Measurements from ENCODE around the gene CPNE5. TPM values are rescaled to one million over a fixed set of nuclear protein-coding genes. Genes with fewer than 3 reads are reported as not detected.

CPNE5 gene
- total RNA-seq, 1 donor from 2014 or later: 6.6 TPM

DNA sequence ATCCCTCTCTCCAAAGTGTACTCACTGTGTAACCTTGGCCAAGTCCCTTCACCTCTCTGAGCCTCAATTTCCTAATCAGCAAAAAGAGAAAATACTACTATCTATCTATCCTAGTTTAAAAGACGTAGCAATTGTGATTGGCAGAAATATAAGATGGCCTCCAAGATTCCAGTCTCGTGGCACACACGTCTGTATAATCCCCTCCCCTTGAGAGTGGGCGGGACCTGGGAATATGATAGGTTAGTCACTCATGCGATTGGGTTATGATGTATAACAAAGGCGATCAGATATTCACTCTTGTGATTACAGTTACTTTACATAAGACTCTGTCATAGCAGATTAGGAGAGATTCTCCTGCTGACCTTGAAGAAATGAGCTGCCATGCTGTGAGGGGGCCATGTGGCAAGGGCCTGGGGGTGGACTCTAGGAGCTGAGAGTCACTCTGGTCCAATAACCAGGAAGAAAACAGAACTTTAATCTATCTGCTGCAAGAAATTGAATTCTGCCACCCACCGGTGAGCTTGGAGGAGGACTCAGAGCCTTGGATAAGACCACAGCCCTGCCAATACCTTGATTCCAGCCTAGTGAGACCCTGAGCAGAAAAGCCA is 6.0 kb downstream of the CPNE5 start:
- no peaks in the 10 kb centered on the region for H3K9me3 ChIP-seq
- H3K4me1 ChIP-seq: peaks cover 18% of the 10 kb centered on the region
- no peak overlapping the region for H3K4me3 ChIP-seq
- no peaks in the 10 kb centered on the region for H3K27me3 ChIP-seq
- H3K27ac ChIP-seq: no peak overlapping the region
- no peaks in the 10 kb centered on the region for H3K36me3 ChIP-seq
- intact Hi-C loops (cut with DNase I): no loop called here
- TF ChIP-seq, protein P1, sequence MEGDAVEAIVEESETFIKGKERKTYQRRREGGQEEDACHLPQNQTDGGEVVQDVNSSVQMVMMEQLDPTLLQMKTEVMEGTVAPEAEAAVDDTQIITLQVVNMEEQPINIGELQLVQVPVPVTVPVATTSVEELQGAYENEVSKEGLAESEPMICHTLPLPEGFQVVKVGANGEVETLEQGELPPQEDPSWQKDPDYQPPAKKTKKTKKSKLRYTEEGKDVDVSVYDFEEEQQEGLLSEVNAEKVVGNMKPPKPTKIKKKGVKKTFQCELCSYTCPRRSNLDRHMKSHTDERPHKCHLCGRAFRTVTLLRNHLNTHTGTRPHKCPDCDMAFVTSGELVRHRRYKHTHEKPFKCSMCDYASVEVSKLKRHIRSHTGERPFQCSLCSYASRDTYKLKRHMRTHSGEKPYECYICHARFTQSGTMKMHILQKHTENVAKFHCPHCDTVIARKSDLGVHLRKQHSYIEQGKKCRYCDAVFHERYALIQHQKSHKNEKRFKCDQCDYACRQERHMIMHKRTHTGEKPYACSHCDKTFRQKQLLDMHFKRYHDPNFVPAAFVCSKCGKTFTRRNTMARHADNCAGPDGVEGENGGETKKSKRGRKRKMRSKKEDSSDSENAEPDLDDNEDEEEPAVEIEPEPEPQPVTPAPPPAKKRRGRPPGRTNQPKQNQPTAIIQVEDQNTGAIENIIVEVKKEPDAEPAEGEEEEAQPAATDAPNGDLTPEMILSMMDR (IDR thresholded peaks at IDR 0.05): no peak
- no peak for TF ChIP-seq POLR2AphosphoS5 (IDR thresholded peaks at IDR 0.05; ENCODE audit: insufficient read depth in 1 of 2, low read depth in 1 of 2)
- no peak for TF ChIP-seq POLR2A (IDR thresholded peaks at IDR 0.05)
- DNase-seq (ENCODE audit: extremely low spot score in 2 of 2): no peak

DNA sequence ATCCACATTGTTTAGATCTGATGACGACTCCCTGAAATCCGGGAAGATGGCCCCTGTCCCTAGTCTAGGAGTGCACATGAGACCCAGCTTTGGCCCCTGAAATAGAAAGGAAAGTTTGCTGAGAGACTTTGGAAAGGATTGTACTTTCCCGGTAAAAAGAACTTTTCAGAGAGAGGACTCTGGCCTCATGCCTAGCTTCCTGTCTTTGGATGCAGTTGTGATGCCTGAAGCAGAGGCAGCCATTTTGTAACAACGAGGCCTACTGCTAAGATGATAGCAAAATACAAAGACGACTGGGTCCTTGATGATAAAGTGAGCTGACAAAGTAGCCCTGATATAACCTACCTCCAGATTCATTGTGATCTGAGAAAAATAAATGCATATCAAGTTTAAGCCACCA is 6.9 kb downstream of the CPNE5 start:
- Histone ChIP-seq H3K4me3 (no peak overlapping the region), H3K9me3 (no peaks in the 10 kb centered on the region), H3K27ac (no peak overlapping the region), H3K4me1 (peaks cover 24% of the 10 kb centered on the region), H3K27me3 (no peaks in the 10 kb centered on the region), H3K36me3 (no peaks in the 10 kb centered on the region)
- intact Hi-C loops (cut with DNase I): no loop called here
- DNase-seq (ENCODE audit: extremely low spot score in 2 of 2): no peak
- no peak for TF ChIP-seq POLR2A (IDR thresholded peaks at IDR 0.05)
- no peak for TF ChIP-seq POLR2AphosphoS5 (IDR thresholded peaks at IDR 0.05; ENCODE audit: insufficient read depth in 1 of 2, low read depth in 1 of 2)
- TF ChIP-seq, protein P1 (IDR thresholded peaks at IDR 0.05): no peak

DNA sequence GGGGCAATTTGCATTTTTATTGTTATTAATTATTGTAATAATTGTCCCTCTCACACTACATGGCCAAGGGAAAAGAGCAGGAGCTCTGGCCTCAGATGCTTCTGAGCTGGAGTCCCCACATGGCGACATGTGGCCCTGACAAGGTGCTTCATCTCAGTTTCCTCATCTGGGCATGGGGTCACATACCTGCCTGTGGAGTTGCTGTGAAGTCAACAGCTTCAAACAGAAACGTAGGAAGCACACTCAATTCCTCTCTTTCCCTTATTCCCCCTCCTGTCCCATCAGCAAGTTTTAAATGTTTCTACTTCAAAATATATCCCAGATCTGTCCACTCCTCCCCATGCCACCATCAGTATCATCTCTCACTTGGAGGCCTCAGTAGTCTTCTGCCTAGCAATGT is 8.7 kb downstream of the CPNE5 start:
- H3K4me1 ChIP-seq: peaks cover 41% of the 10 kb centered on the region
- no peak for DNase-seq (ENCODE audit: extremely low spot score in 2 of 2)
- H3K36me3 ChIP-seq: no peaks in the 10 kb centered on the region
- intact Hi-C loops (cut with DNase I): no loop called here
- H3K27ac ChIP-seq: peak overlapping the region; percentile 36
- H3K27me3 ChIP-seq: no peaks in the 10 kb centered on the region
- H3K9me3 ChIP-seq: no peaks in the 10 kb centered on the region
- TF ChIP-seq, protein P1 (IDR thresholded peaks at IDR 0.05): no peak
- TF ChIP-seq POLR2AphosphoS5 (IDR thresholded peaks at IDR 0.05; ENCODE audit: insufficient read depth in 1 of 2, low read depth in 1 of 2) (no peak), POLR2A (IDR thresholded peaks at IDR 0.05) (no peak)
- peak overlapping the region in 1 of 2 donors; percentile 1 for H3K4me3 ChIP-seq

DNA sequence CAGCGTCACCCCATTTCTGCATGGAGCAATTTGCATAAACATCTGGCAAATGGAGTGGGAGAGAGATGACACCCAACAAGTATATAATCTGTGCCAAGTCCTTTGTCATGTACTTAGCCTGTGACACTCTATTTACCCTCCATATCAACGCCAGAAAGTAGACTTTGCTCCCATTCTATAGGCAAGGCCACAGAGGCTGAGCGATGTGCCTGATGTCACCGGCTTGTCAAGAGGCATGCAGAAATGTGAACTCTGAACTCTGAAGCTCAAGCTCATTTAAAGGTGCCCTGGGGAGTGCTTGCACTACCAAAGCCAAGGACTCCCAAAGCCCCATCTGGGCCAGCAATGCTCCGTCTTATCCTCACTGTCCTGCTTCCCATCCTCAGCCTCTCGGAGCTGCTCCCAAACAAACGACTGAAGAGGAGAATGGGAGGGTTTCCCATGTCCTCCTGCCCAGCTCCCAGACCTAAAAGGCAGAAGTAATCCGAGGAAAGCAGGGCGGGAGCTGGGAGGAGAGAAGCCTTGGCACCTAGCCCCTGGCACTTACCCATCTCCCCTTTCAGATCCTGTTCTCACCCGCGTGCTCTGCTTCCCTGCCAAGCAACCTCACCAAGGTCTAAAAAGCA is 9.2 kb downstream of the CPNE5 start:
- peak in 1 of 2 donors; percentile 51 for TF ChIP-seq POLR2AphosphoS5 (IDR thresholded peaks at IDR 0.05; ENCODE audit: insufficient read depth in 1 of 2, low read depth in 1 of 2)
- TF ChIP-seq, protein P1 (IDR thresholded peaks at IDR 0.05): no peak

More for the DNA sequence above, 9.2 kb downstream of the CPNE5 start:
- intact Hi-C loops (cut with DNase I): no loop called here
- no peaks in the 10 kb centered on the region for H3K9me3 ChIP-seq
- no peaks in the 10 kb centered on the region for H3K27me3 ChIP-seq
- H3K36me3 ChIP-seq: no peaks in the 10 kb centered on the region
- DNase-seq (ENCODE audit: extremely low spot score in 2 of 2): no peak
- peaks cover 41% of the 10 kb centered on the region for H3K4me1 ChIP-seq
- H3K4me3 ChIP-seq: peak overlapping the region in 1 of 2 donors; percentile 1
- H3K27ac ChIP-seq: peak overlapping the region; percentile 36

Measured in vagina (tissue), 2 donors.